HuH-7.5 (cell line): Measurements from ENCODE around the gene NTM.

ENCODE experiments used
- DNase-seq: peaks from one replicate; pipeline ENCODE4 v3.0.0; 2011; ENCODE audit warnings: low spot score

Gene NTM

DNA sequence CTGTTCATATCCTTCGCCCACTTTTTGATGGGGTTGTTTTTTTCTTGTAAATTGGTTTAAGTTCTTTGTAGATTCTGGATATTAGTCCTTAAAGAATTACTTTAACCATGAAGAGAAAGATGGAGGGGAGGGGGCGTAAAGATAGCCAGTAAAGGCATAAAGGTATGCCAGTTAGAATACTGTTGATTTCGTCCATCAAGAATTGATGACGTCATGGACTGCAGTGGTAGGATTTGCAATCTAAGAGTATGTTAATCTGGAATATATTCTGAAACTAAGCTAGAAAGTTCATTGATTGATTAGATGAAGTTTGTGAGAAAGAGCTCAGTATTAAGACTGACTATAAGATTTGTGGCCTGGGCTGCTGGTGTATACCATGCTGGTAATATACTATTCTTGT is 856.1 kb downstream of the NTM start:
- DNase-seq = no peak

DNA sequence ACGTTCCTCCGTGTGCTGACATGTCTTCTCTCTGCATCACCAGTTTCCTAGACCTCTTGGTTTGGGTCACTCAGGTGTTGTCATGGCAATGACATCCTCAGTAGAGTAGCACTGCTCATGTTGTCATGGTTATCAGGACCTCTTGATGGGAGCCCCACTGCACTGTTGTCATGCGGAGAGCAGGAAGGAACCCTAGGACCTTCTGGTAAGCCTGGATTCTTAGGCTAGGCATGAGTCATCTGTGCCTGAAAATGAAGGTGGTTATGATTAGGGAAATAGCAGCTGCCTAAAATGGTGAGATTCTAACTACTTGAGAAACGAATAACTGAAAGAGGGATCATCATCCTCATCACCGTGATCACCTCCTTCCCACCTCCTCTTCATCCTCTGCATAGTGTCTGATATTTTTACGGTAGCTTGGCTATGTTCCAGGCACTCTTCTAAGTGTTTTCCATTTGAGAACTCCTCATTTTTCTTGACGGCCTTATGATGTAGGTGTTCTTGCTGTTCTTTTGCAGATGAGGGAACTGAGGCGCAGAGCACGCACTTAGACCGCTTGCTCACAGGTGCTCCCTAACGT is 858.4 kb downstream of the NTM start:
- DNase-seq = no peak

DNA sequence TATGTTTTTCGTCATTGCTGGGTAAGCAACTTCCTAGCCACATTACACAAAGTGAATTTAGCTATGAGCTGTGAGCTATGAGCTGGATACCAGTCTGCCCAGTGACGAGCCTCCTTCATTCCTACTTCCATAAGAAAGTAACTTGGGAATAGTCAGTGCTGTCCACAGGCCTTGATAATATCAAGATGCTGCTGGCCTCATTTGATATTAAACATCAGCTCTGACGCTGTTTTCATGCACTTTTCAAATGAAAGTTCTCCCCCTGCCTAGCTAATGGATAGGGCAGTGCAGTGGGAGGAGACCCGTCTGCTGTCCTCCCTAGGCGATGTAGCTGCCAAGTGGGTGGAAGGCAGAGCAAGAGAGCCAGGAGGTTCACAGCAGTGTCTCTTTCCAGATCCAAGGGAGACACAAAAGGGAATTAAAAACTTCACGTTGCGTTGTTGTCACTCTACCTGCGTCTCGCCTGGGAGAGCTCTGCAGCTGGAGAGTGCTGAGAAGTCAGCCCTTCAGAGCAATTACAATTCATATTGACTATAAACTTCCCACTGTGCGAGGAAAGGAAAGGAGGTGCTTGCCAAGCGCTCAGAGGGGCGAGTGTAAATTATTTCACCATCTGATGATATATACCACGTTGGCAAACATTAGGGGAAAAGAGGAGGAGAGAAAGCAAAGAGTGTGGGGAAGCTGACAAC is 861.4 kb downstream of the NTM start:
- no peak for DNase-seq

DNA sequence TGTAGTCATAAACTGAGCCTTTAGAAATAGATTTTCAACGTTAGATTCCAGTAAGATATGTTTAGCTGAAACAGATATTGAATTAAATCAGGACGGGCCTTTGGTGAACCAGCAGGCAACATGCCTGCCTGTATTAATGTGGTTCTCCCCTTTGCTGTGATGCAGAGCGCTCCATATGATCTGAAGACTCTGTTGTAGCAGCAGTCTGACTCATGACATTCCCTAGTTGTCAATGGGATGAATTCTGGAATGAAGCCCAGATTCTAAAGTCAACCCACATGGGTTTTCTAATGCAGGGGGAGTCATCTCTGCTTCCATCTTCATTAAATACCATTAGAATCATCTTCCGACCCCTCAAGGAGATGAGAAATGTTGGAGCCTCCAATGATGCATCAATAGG is 864.5 kb downstream of the NTM start:
- DNase-seq = no peak

DNA sequence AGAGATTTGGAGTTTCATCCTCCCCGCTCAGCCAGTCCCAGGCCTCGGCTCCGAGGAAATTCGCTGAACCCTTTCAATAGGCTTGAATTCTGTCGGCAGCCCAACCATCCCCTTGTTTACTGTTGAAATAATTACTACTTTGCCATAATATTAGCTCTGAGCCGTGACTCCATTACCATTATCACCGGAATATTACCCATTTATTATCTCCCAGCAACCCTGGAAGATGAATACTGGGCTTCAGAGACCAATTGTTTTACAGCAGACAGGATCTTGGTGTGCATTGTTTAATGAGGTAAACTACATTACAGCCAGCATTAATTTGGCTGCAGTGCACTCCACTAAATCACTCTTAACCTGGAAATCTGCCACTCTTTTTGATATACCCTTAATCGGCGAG is 867.4 kb downstream of the NTM start:
- no peak for DNase-seq

DNA sequence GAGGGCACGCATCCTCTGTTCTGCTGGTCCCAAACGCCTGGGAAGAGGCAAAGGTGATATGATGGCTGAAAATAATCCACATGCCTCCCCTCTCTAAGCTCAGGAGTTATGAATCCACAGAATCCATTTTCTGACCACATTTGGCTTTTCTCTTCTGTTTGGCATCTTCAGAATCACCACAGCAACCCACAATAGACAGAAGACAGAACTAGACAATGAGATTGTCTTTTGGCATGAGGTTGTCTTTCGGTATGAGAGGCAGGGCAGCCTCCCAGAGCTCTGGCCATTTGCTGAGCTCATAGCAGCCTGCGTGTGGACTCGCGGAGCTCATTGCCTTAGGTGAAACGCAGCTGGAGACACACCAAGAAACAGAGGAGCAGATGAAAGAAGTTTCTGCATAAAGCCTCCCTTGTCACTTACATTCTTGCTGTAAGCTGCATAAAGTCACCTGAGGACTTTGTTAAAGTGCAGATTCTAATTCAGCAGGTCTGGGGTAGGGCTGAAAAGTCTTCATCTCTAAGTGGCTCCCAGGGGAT is 868.0 kb downstream of the NTM start:
- DNase-seq = no peak

DNA sequence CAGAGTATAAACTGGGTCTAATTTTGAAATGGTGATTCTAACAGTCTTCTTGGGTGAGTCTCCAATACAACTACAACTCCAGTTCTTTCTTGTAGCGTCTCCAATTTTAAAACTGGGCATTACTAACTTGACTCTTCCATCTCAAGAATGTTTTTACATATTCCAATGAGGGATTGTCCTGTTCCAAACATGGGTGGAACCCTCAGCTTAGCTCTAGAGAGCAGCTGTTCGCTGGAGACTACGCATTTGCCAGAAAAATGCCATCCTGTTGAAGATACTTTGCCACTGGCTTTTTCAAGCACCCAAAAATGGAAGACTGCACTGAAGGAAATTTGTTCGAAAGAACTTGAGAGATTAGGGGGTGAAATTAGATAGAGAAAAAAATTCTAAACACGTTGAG is 870.0 kb downstream of the NTM start:
- no peak for DNase-seq

DNA sequence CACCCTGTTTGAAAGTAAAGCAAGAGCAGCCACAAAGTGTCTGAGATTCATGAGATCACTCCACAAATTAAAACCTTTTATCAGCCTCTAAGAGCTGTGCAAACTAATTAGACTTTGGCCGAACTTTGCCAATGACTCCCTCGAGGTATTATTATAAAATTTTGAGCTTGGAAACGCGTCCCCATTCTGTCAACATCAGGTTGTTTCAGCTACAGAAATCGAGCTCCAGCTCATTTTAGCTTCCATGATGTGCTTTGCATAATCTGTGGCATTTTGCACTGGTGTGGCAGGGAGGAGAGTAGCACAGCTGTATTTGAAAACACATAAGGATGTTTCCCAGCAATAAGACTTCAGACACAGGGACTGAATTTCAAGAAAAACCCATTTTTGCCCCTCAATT is 872.2 kb downstream of the NTM start:
- DNase-seq = no peak

DNA sequence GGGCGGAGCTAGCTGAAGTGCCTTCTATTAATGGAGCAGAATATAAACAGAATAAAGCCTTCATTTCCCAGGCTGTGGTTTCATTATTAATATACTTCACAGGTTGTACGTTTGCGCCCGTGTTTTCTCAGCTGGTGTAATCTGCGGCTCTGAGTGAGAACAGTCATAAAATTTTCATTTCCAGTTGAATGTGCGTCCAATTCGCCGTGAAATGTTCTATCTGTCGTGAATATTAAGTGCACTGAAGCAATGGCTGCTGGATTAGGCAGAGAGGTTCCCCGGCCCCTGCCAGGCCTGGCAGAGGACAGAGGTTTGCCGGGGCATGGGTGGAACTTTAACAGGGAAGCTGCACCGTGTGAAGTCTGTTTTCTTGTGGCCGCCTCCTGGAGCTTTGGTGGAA is 874.4 kb downstream of the NTM start:
- DNase-seq = no peak

DNA sequence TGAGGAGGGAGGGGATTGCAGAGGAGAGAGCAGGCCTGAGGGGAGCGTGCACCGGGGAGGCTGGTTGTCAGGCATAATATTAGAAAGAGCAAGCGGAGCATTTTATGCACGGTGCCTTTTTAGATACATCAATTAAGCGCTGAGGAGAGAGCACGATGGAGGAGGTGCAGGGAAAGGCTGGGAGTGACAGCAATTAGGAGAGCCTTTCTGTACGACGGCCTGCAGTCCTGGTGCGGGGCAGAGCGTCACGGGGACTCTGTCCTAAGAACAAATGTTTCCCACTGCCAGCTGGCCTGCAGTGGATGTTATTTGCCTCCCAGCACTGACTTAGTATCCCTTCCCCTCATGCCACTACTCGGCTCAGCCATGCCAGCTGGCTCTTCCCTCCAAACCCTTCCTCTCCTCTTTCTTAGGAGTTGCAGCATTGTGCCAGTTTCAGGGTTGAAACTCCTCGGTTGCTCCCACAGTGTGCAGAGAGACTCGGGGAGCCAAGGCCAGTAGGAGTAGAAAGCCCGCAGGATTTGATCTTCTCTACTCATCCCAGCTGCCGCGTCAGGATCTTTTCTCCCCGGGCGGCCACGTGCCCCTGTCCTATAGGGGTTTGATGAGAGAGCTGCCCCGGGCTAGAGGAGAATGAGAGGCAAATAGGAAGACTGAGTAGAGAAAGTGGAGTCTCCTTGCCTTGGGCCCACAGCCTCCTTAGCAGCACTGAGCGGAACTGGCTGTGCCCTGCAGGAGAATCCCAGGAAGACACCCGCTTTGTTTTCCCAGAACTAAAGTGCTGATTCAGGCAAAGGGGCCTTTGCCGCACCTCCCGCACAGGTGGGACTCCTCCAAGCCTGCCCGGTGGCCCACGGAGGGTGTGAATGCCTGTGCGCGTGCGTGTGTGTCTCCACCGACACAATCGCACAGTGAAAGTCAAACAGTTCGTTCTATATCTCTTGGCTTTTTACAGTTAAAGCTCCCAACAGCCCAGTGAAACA is 875.3 kb downstream of the NTM start:
- no peak for DNase-seq

DNA sequence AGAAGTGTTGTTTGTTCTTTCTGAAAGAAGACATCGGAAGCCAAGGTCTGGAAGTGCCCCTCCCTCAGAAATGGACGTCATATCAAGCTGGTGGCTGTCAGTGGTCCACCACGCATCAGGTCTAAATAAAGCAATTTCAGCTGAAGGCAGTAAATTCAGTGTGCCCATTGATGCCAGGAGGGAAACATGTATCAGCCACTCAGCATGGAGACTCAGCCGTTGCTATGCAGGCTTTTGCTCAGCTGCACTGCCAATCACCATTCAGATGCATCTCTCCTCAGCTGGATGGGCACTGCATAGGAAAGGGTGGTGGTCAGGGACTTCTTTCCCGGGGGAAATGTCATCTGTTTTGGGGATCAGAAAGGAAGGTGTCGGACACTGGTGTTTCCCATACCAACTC is 878.2 kb downstream of the NTM start:
- DNase-seq = no peak

DNA sequence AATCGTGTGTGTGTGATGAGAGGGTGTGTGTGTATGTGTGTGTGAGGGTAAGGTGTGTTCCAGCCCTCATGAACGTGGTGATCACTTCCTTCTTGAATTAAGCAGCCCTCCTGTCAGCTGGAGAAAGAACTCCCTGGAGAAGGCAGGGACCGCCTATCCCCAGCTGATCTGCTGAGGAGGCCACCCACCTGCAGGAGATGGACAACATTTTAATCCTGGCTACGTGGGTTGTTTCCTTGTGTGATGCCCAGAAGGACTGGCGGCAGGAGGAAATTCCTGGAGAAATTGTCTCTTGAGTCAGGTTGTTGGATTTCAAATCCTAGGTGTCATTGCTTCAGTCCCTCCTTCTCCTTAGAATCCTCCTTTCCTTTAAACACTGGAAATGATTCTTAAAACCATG is 878.8 kb downstream of the NTM start:
- no peak for DNase-seq

DNA sequence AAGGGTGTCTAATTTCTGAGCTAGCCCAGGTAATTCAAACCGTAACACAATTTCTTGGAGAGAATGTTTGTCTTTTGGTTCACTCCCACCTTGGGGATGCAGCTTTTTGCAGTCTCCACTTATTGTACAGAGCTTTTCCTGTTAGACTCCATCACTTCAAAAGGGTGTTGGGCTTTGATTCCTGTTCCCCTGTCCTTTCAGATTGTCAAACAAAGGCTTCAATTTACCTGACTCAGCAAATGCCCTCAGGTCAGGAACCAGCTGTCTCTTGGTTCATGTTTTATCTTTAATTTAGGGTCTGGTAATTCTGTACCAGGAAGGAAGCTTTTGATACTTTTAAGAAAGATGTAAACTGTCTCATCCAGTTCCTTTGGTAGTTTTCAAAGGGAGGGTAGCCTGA is 880.6 kb downstream of the NTM start:
- no peak for DNase-seq

DNA sequence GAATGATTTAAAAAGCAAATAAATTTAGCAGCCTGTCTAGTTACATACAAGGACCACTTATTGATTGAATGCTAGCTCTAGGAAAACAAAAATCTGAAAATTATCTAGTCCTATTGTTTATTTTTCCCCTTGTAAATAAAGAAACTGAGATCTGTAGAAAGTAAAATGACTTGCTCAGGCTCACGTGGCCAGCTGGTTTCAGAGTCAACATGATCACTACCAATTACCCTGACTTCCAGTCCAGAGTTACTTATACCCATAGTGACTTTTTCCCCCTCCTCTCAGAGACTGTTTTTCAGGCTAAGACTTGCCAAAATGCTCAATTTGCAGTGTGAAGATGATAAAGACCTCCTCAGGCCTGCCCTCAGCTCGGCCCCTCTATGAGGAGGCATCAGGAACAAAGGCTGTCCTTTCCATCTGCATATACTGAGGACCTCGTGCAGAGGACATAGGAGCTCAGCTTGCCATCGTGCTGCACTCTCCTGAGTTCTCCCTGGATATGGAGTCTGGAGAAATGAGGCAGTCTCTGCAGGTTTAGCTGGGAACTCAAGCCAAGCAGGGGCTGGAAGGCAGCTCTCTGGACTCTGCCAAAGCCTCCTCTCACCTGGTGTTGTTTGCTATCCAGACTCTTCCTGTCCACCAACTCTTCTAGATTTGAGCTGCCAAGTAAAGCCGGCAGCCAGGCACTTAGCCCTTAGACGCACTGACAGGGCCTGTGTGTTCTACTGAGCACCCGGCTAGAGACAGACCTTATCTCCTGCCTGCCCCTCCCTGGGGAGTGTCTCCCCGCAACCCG is 883.3 kb downstream of the NTM start:
- no peak for DNase-seq

DNA sequence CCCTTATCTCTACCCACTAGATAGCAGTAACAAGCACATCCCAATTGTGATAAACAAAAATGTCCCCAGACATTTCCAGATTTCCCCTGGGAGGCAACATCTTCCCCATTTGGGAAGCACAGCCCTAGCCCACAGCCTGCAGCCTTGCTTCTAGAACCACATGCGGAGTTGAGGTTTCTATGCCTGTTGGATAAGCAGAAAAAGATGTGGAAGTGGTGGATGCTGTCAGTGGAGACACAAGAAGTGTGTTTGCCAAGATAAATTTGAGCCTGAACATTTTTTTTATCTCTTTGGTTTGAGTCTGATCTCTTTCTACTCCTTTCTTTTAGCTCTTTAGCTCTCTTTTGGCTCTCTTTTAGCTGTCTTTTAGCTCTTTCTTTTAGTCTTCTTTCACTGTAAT is 884.5 kb downstream of the NTM start:
- no peak for DNase-seq

DNA sequence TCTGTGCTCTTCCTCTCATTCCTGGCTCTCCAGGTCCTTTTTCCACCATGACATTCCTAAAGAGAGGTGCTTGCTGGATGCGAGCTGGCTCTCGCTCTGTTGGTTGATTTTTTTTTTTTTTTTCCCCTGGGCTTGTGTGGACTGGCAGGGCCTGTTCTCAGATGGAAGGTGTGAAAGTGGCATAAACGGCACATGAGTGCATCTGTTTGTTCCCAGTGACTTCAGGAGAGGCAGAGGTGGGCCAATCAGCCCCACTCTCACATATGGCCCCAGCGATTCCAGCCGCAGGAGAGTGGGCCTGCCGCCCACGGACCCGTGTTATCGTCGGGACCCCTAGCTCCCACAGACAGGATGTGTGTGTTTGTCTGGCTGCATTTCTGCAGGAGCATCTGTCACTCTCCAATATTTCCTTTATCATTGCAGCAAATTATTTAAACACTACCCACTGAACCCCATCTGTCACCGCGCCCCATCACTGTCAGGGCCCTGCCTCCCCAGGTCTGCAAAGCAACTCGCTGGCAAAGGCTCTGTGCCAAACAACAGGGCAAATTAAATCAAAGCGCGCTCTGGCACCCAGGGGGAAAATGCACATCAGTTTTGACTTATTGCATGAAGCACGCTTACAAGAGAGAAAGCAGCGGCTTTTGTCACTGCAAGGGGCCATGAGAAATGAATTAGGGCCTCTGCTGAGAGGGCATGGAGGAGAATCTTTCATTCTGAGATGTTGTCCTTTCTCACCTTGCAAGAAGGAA is 886.3 kb downstream of the NTM start:
- DNase-seq = no peak

DNA sequence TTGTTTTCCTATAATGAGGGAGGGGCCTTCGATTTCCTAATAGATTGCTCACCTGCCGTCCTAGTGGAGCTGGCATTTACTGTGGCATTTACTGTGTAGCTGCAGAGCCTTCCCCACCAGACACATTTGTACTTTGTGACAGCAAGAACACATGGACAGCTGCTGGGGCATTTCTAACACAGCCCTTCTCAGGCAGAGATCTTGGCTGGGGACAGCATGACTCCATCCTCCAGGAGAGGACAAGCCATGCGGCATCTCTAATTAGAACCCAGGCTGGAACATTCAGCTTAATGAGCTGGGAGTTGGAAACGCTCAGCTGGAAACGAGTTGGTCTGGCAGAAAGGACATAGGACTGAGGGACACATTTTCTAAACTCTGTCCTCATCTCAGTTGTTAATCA is 887.5 kb downstream of the NTM start:
- DNase-seq = no peak

DNA sequence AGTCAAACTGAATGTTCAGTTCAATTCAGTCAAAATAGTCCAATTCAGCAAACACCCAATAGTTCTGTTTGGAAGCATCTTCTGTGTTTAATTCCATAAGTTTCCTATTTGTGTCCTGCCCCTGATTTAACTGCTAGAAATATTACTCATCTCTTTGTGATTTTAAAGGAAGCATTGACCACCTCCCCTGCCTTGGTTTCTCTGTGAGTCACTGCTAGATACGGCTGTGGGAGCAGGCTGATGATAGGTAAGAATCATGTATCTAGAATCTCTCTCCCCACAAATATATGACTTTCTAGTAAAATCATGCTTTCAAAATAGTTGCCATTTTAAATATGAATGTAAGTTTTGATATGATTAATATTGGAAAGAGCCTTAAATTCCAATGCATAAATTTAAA is 888.5 kb downstream of the NTM start:
- no peak for DNase-seq

DNA sequence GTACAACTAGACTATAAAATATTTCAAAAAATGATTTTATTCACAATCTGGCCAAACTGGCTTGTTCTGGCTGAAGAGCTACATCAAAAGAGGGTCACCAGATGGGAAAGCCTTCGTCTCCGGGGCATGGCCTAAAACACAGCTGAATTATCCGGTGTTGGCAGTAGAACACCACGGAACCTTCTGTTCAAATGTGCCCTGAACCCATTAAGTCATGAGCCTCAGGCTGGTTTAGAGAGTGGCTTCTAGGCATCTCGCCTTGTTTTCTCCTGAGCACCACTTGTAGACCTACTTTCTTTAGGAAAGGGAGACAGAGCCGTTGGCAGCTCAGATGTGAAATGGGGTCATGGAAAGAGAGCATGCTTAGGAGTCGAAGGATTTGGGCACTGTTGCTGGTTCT is 890.2 kb downstream of the NTM start:
- no peak for DNase-seq

DNA sequence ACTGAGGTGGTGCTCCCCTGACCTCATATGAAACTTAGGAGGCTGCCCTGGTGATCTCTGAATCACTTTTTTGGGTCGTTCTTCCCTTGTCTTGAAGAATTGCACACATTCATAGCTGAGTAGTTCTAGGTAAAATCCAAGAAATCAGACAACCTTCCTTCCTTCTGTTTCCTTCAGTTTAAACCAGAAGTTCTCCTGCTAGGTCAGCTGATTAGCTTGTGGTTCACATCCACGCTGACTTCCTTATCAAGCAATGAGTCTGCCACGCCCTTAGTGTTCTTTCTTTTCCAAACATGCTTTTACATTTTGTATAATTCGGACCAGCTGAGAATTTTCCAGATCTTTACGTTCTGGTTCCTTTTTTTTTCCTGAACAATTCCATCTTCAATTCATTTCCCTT is 892.8 kb downstream of the NTM start:
- no peak for DNase-seq

DNA sequence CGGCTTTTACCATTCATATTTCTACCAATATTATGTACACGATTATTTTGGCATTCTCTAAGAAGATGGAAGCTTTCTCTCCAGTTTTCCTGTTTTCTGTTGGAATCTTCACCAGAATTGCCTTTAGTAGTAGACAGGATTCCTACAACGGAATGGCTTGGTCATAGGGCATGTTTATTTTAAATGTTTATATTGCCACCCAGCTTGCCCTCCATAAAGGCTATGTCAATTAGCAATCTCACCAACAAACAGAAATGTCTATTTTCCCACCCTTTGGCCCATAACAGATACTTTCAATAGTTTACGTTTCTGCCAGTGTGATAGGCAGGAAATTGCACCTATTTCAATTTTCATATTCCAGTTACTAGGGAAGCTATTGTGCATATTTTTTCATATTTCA is 893.5 kb downstream of the NTM start:
- DNase-seq = no peak
